Daoy (cell line): ENCODE measurements around the gene IDI1. TPM values are rescaled to one million over a fixed set of nuclear protein-coding genes. Genes with fewer than 3 reads are reported as not detected.

Source experiments
- DNase-seq: peaks from one replicate; pipeline ENCODE4 v3.0.0-alpha.2; 2015; ENCODE audit warnings: low read depth
- total RNA-seq: library from RNA; depleted of rRNA; stranded (reverse); fragments of >200 nt; shearing (Covaris generic); gene quantifications from 2 replicates; pipeline ENCODE4 v1.2.3, GENCODE V29; 2014; rRNA removed

Gene IDI1
- total RNA-seq, 1 experiment from 2014 or later = 50.8 TPM

GRCh38 chr10:994836-995558 lies 53.9 kb downstream of the IDI1 start:
- no peak for DNase-seq

DNA sequence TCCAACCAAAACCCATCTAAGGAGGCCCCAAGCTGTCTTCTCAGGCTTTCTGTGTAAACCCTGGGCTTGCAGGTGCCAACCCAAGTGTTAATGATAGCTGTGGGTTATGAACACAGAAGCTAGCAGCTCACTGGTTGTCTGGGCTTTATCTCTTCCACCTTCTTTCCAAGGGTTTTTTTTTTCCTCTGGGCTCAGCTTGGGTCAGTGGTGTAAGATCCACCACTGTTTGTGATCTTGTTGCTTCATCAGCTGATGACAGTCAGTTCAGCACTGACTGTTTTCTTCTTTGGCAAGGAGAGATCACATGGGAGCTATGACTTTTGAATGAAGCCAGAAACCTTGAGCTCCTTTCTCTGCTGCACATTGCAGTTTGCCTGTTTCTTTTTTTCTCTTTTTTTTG lies 56.0 kb downstream of the IDI1 start:
- no peak for DNase-seq

DNA sequence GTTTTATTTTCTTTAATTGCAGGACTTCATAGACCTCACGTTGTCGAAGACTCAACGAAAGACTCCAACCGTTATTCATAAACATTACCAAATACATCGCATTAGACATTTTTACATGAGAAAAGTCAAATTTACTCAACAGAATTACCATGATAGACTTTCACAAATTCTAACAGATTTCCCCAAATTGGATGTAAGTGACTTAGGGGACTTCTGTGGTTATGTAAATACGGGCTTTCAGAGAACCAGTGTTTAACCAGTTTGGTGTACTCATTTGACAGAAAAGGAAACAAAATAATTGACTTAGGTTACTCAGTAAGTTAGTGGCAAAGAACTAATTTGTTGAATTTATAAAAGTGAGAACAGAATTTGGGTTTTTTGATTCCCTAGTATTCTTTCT lies 56.5 kb downstream of the IDI1 start:
- no peak for DNase-seq

GRCh38 chr10:990808-991207 lies 58.1 kb downstream of the IDI1 start:
- DNase-seq = no peak

Other genes starting within 250 kb of the IDI1 start
- gene LARP4B, start 117.4 kb downstream of the IDI1 start, total RNA-seq = 21.9 and 23.6 TPM in 2 replicates
- 80.8 and 88.5 TPM in 2 replicates for gene GTPBP4, start 60.7 kb downstream of the IDI1 start, total RNA-seq
- not detected in 2 replicates for gene IDI2, start 23.3 kb downstream of the IDI1 start, total RNA-seq
- gene WDR37, start 7.3 kb upstream of the IDI1 start, total RNA-seq = 6.9 and 7.0 TPM in 2 replicates